GM18861 (cell line): ENCODE measurements around the gene COL5A1.

Experiments used
- ATAC-seq: cut with Tn5 transposase; IDR thresholded peaks from one replicate; pipeline ENCODE4 v1.9.1; 2021; ENCODE audit not compliant: unreplicated experiment

COL5A1 gene

DNA sequence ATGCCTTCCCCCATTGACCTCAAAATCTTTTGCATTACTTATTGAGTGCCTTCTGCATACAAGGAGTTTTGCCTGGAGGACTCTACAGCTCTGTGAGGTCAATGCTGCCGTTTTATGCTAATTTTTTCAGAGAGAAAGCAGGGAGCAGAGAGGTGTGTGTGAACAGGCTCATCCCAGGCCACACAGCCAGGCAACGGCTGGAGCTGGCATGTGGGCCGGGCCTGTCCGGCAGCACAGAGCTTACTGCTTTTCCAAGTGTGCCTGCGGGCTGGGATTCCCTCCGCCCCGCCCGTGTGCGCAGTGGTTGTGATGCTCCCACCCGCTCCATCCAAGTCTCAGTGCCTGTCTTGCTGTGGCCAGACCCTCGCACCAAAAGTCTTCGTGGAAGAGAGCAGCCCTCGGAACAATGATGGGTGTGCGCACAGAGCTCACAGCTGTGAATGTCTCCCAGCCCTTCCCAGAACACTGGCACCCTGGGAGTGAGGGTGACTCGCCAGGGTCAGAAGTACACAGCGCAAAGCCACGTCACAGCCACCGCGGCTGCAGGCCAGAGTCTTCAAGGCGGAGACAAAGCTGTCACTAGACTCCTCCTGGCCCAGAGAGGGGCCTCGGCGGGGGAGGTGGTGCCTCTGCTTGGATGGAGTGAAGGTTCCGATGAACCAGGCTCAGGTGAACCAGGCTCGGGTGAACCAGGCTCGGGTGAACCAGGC lies 82.8 kb downstream of the COL5A1 start:
- ATAC-seq, result no peak

GRCh38 chr9:134724912-134725604 lies 83.5 kb downstream of the COL5A1 start:
- no peak for ATAC-seq

- ATAC-seq, result no peak
These were observed 84.0 kb downstream of the COL5A1 start for GRCh38 chr9:134725605-134725940.

- ATAC-seq, result no peak
These were observed 84.6 kb downstream of the COL5A1 start for GRCh38 chr9:134726026-134726721.

GRCh38 chr9:134726722-134727034 lies 85.1 kb downstream of the COL5A1 start:
- no peak for ATAC-seq

DNA sequence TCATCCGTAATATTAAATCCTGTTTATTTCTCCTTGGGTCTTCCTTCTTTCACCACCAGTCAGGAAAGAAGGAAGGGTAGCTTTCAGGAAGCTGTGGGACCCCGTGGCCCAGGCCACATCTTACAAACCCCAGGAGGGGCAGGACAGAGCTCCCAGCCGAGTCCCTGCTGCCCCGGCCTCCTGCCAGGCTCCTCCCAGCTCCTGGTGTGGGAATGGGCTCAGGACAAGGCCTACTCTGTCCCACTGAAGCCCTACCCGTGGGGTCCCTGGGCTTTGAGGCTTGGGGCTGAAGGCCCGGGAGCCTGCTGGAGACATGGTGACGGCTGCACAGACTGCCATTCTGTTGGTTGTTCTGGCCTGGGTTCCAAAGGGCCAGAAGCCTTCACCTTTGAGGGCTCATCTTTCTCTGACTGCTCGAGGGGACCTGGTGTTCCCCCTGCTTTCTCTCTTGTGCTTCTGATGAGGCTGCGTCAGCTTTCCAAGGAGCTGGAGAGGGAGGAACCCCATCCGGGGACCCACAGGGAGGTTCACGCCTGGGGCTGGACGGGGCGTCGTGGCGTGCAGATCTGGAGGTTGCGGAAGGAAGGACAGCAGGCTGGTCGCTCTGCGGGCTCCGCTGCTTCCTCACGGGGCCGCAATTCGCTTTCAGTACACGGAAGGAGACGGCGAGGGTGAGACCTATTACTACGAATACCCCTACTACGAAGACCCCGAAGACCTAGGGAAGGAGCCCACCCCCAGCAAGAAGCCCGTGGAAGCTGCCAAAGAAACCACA lies 86.6 kb downstream of the COL5A1 start:
- no peak for ATAC-seq

- no peak for ATAC-seq
These were observed 87.3 kb downstream of the COL5A1 start for GRCh38 chr9:134728801-134729495.

- ATAC-seq, result no peak
These were observed 88.6 kb downstream of the COL5A1 start for GRCh38 chr9:134730011-134730760.

DNA sequence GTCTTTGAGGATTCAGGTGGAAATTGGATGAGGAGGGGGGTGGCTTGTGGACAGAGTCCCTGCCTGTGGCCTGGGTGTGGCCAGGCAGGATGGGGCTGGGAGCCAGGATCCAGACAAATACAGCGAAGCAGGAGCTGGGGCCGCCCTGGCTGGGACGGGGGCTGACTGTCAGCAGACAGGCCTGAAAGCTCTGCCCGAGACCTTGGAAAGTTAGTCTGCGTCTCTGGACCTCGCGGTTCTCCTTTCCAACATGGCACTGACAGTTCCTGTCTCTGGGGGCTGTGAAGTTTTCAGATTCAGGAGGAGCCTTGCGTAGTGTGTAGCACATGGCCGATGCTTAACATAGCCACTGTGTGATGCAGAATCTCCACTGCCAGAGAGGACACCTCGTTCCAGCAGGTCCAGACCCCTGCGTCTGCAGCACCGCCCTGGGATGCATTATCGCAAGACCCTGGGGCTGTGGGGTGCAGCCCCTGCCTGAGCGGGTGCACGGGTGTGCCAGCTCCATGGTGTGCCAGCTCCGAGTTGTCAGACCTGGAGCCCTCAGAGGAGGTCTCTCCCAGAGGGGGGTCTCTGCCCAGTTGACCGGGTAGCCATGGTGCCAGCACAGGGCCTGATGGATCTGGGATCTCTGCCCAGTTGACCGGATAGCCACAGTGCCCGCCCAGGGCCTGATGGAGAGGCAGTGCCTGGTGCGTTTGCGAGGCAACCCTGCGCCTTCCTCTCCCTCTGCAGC lies 89.3 kb downstream of the COL5A1 start:
- no peak for ATAC-seq

DNA sequence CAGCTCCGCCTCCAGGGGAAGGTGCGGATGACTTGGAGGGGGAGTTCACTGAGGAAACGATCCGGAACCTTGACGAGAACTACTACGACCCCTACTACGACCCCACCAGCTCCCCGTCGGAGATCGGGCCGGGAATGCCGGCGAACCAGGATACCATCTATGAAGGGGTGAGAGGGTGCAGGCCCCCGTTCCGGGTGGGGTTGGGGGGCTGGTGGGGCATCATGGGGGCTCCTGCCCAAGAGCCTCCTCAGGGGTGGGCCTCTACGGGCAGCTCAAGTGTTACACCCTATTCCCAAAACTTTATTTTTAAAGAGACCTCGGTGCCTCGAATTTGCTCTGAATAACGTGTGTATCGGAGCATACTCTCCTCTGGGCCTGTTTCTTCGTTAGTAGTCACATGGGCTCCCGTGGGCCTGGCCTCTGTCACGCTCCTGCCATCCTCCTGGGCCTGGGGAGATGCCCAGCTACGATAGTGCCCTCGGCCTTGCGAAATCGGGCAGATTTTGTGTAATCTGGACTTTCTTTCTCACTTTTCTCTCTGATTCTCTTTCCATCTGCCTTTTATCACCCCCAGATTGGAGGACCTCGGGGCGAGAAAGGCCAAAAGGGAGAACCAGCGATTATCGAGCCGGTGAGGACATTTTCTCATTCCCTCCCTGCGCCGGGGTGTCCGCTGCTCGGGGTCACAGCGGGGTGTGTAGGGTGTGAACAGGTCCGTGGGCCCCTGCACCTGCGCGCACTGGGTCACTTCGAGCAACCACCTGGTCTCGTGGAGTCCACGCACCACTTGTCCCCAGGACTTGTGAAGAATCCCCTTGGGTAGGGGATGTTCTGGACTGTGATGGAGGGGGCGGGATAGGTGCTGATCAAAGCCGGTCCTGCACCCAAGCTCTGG lies 90.1 kb downstream of the COL5A1 start:
- ATAC-seq, result no peak

DNA sequence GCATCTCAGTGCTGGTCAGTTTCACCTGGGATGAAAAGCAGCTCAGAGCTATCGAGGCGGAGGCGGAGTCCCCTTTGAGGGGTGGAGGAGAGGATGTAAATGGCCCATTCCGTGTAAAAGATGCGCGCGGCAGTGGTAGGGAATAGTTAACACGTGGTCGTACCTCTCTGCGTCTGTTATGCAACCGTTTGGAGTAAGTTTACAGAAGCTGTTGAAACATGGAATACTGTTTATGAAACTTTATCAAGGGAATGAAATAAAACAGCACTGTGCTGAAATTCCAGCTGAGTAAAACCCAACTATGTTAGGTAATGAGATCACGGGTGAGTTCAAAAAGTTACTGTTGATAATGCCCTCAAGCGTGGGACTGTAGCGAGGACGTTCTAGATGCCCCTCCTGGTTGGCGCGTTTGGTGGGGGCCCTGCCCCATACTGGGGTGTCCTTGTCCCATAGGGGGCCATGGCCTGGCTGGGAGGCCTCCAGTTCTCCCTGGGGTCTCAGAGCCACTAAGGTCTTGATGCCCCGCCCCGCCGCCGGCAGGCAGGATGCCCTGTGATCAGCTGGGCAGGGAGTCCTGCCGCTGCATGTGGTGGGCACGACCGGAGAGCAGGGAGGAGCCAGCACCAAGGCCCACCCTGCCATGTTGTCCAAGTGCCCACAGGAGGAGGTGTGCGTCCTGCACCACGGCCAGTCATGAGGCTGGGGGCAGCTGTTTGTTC lies 90.9 kb downstream of the COL5A1 start:
- ATAC-seq, result no peak

GRCh38 chr9:134733480-134734232 lies 92.1 kb downstream of the COL5A1 start:
- ATAC-seq, result no peak

- no peak for ATAC-seq
These were observed 92.7 kb downstream of the COL5A1 start for GRCh38 chr9:134734270-134734669.

- ATAC-seq, result no peak
These were observed 94.0 kb downstream of the COL5A1 start for GRCh38 chr9:134735441-134736175.

GRCh38 chr9:134736791-134737497 lies 95.3 kb downstream of the COL5A1 start:
- no peak for ATAC-seq
